Osteoblast (primary cell): Measurements from ENCODE around the gene CCAR1. TPM values are rescaled to one million over a fixed set of nuclear protein-coding genes. Genes with fewer than 3 reads are reported as not detected.
"Not testable (repeated sequence)": the region's sequence is repeated elsewhere in the genome, so short reads cannot be mapped to it uniquely, and the experiment has no call there.

Experiments
- DNase-seq: peaks from one replicate; pipeline ENCODE4 v3.0.0; 2011; ENCODE audit warnings: low spot score, mixed read lengths; ENCODE audit not compliant: insufficient read length; ENCODE audit errors: missing footprints
- H2AFZ ChIP-seq: 2 replicates; pipeline ENCODE4 v1.6.0; 2011; ENCODE audit warnings: mild to moderate bottlenecking, low read length
- H3K27ac ChIP-seq: 2 replicates; pipeline ENCODE4 v1.5.1; 2011; ENCODE audit warnings: mild to moderate bottlenecking, low read depth, low read length, moderate library complexity
- H3K27me3 ChIP-seq: 2 replicates; pipeline ENCODE4 v1.6.0; 2012; ENCODE audit warnings: mild to moderate bottlenecking, control low read depth, inconsistent platforms, low read length, moderate library complexity; ENCODE audit not compliant: insufficient read depth
- H3K36me3 ChIP-seq: 2 replicates; pipeline ENCODE4 v1.5.1; 2011; ENCODE audit warnings: mild to moderate bottlenecking, low read length, control low read depth, moderate library complexity; ENCODE audit not compliant: insufficient read depth
- H3K4me1 ChIP-seq: 2 replicates; pipeline ENCODE4 v1.5.1; 2011; ENCODE audit warnings: mild to moderate bottlenecking, low read length, control low read depth, moderate library complexity; ENCODE audit not compliant: insufficient read depth
- H3K4me2 ChIP-seq: 2 replicates; pipeline ENCODE4 v1.6.0; 2011; ENCODE audit warnings: mild to moderate bottlenecking, low read length; ENCODE audit not compliant: insufficient read depth
- H3K4me3 ChIP-seq: fragments of 200-600 bp; sonication (generic); 3 replicates; pipeline ENCODE4 v1.5.1; 2012; ENCODE audit warnings: mild to moderate bottlenecking, low read length, inconsistent platforms; ENCODE audit not compliant: insufficient read depth
- H3K79me2 ChIP-seq: 2 replicates; pipeline ENCODE4 v1.6.0; 2012; ENCODE audit warnings: mild to moderate bottlenecking, low read length, control low read depth, inconsistent platforms; ENCODE audit not compliant: insufficient read depth
- H3K9me3 ChIP-seq: 2 replicates; pipeline ENCODE4 v1.5.1; 2011; ENCODE audit warnings: low read depth, low read length, control low read depth
- H4K20me1 ChIP-seq: 2 replicates; pipeline ENCODE4 v1.6.0; 2012; ENCODE audit warnings: mild to moderate bottlenecking, low read length, control low read depth; ENCODE audit not compliant: insufficient read depth
- CTCF ChIP-seq: IDR thresholded peaks from 2 replicates; pipeline ENCODE4 v1.5.1; 2011; ENCODE audit warnings: mild to moderate bottlenecking, low read depth, low read length, moderate library complexity; ENCODE audit errors: extremely low read depth
- total RNA-seq: library from RNA; depleted of rRNA; stranded (reverse); fragments of >200 nt; gene quantifications from 2 replicates; pipeline ENCODE4 v1.2.3, GENCODE V29; 2012

CCAR1 gene
- total RNA-seq, 1 donor, result 49.2 TPM

GRCh38 chr10:68734349-68734748 lies 13.3 kb downstream of the CCAR1 start:
- H3K4me1 ChIP-seq, result no peaks in the 10 kb centered on the region
- no peaks in the 10 kb centered on the region for H3K27me3 ChIP-seq
- no peak overlapping the region for H2AFZ ChIP-seq
- H4K20me1 ChIP-seq, result peaks cover 6% of the 10 kb centered on the region
- no peak overlapping the region for H3K27ac ChIP-seq
- no peak for TF ChIP-seq CTCF
- no peak for DNase-seq
- no peak overlapping the region for H3K4me3 ChIP-seq
- H3K4me2 ChIP-seq, result no peak overlapping the region
- H3K79me2 ChIP-seq, result peaks cover 61% of the 10 kb centered on the region
- H3K9me3 ChIP-seq, result no peaks in the 10 kb centered on the region
- peaks cover 79% of the 10 kb centered on the region for H3K36me3 ChIP-seq

- H3K27ac ChIP-seq, result no peak overlapping the region
- DNase-seq, result no peak
- peaks cover 55% of the 10 kb centered on the region for H3K79me2 ChIP-seq
- peaks cover 6% of the 10 kb centered on the region for H4K20me1 ChIP-seq
- H2AFZ ChIP-seq, result no peak overlapping the region
- H3K27me3 ChIP-seq, result no peaks in the 10 kb centered on the region
- H3K4me1 ChIP-seq, result no peaks in the 10 kb centered on the region
- H3K36me3 ChIP-seq, result peaks cover 79% of the 10 kb centered on the region
- no peak overlapping the region for H3K4me3 ChIP-seq
- no peak overlapping the region for H3K4me2 ChIP-seq
- no peaks in the 10 kb centered on the region for H3K9me3 ChIP-seq
- TF ChIP-seq CTCF, result no peak
These were observed 14.1 kb downstream of the CCAR1 start for GRCh38 chr10:68735119-68735518.

- Histone ChIP-seq H3K36me3 (peaks cover 78% of the 10 kb centered on the region), H3K79me2 (peaks cover 52% of the 10 kb centered on the region)
- H3K4me1 ChIP-seq, DNase-seq, H4K20me1 ChIP-seq, H2AFZ ChIP-seq, H3K27ac ChIP-seq, H3K27me3 ChIP-seq, H3K9me3 ChIP-seq, H3K4me3 ChIP-seq, H3K4me2 ChIP-seq: not testable (repeated sequence)
These were observed 14.7 kb downstream of the CCAR1 start for GRCh38 chr10:68735739-68736138.

GRCh38 chr10:68740676-68741075 lies 19.6 kb downstream of the CCAR1 start:
- Histone ChIP-seq H3K79me2 (peaks cover 15% of the 10 kb centered on the region), H3K36me3 (peaks cover 85% of the 10 kb centered on the region)
- not testable (repeated sequence) for DNase-seq, H3K4me1 ChIP-seq, H3K4me3 ChIP-seq, H3K9me3 ChIP-seq, H3K27me3 ChIP-seq, H3K27ac ChIP-seq, H2AFZ ChIP-seq, H3K4me2 ChIP-seq, H4K20me1 ChIP-seq

GRCh38 chr10:68742397-68742796 lies 21.4 kb downstream of the CCAR1 start:
- Histone ChIP-seq H3K4me2 (no peak overlapping the region), H4K20me1 (no peaks in the 10 kb centered on the region), H3K36me3 (peaks cover 82% of the 10 kb centered on the region), H3K27me3 (no peaks in the 10 kb centered on the region), H3K27ac (no peak overlapping the region), H3K79me2 (peaks cover 8% of the 10 kb centered on the region), H2AFZ (no peak overlapping the region), H3K4me3 (no peak overlapping the region), H3K9me3 (no peaks in the 10 kb centered on the region), H3K4me1 (no peaks in the 10 kb centered on the region)
- no peak for TF ChIP-seq CTCF
- DNase-seq, result no peak
